G401 (cell line): ENCODE data around the gene IKZF3. TPM values are rescaled to one million over a fixed set of nuclear protein-coding genes. Genes with fewer than 3 reads are reported as not detected.
A peak's percentile ranks its signal among the peaks of the same experiment; 100 is the strongest.
"Not testable (repeated sequence)": the region's sequence is repeated elsewhere in the genome, so short reads cannot be mapped to it uniquely, and the experiment has no call there.

Experiments
- DNase-seq: peaks from one replicate; pipeline ENCODE4 v3.0.0-alpha.2; 2015; ENCODE audit warnings: low spot score
- in situ Hi-C: cut with HindIII; loops from 2 replicates; pipeline ENCODE4 v1.10.0; 2016; ENCODE audit warnings: low sequenced_read_pairs, mixed read lengths
- total RNA-seq: library from RNA; depleted of rRNA; stranded (reverse); fragments of >200 nt; shearing (Covaris generic); gene quantifications from 2 replicates; pipeline ENCODE4 v1.2.3, GENCODE V29; 2014

Gene IKZF3
- total RNA-seq, 1 experiment from 2014 or later, result not detected

DNA sequence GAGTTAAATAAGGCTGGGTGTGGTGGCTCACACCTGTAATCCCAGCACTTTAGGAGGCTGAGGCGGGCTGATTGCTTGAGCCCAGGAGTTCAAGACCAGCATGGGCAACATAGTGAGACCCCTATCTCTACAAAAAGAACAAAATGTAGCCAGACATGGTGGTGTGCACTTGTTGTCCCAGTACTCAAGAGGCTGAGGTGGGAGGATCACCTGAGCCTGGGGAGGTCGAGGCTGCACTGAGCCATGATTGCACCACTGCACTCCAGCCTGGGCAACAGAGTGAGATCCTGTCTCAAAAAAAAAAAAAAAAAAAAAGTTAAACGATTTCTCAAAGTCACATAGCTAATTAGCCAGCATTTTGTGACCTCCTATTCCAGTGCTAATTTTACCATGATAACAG is 99.9 kb downstream of the IKZF3 start:
- DNase-seq, in situ Hi-C loops: not testable (repeated sequence)

DNA sequence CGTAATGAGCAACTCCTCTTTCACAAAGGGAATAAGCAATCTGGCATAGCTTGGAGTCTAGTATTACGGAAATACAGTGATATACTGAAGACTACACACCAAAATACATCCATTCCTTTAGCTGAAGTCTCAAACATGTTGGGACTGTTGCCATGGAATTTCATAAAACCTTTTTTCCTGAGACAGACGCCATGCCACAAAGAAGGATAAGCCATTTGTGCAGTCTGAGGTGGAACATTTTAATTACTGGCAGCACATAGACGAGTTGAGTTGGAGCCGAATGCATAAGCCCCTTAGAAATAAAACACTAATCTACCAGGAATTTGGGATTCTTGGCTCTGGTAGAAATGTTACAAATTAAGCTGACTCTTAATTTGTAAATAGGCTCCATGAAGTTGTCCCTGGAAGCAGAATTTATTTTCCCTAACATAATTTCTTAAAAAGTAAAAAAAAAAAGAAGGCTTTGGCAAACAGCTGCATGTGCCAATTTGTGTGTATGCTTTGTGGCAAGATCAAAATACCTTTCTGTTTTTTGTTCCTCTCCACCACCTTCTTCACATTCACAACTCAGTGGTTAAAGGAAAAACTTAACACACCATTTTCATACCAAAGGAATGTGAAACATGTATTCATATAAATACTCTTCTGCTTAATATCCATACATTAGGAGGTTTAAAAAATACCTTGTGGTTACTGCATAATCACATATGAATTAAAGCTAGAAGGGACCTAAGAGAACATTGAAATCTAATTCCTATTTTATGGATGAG is 100.9 kb downstream of the IKZF3 start:
- DNase-seq, result no peak
- in situ Hi-C loops, result no loop called here

GRCh38 chr17:39761861-39762496 is 102.1 kb downstream of the IKZF3 start:
- DNase-seq, result no peak
- in situ Hi-C loops, result no loop called here

DNA sequence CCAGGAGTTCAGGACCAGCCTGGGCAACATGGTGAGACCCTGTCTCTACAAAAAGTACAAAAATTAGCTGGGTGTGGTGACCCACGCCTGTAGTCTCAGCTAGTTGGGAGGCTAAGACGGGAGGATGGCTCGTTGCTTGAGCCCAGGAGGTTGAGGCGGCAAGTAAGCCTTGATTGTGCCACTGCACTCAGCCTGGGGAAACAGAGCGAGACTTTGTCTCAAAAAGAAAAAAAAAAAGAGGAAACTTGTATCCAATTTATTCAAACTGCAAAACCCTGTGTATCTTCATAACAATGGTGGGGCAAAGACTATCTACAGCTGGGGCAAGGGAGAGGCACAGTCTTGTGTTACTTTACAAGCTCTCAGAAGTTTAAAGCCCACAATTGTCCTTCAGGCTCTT is 104.9 kb downstream of the IKZF3 start:
- in situ Hi-C loops, result no loop called here

DNA sequence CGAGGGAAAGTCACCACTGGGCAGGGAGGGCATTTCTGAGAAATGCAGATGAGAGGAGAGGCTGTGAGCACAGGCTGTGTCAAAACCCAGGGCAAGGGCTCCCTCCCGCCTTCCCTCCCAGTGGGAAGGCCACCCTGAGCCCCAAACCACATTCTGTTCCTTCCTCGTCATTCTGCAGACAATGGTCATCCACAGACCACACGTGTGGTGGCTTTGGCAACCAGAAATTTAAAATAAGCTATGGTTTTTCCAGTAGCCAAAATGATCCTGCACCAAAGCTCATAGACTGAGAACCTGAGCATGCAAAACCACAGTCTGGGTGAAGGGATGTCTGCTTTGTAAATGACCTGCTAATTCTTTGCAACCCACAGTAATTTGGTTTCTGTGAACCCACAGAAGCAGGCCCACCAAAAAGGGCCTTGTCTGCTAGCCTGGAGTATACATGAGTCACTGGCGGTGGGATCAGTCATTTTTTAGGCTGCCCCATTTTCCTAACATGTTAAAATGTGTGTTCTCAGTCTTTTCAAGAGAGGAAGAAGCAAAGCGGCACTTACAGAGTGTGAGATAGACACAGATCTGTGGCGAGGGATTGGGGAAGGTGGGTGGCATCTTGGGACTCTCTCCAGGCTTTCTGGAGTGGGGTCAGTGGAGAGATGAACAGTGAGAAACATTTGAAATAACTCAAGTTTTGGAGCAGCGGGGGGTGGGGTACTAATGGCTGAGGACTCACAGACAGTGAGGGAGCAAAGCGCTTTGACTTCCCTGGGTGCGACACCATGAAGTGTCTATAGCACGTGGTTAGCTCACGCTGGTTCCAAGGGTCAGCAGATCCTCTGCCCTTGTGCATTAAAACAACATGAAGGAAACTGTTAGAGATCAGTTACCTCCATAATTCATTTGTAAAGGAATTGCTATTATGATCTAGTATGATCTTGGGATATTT is 105.9 kb downstream of the IKZF3 start:
- in situ Hi-C loops, result no loop called here
- DNase-seq, result no peak

More for the DNA sequence above, 104.9 kb downstream of the IKZF3 start:
- no peak for DNase-seq

GRCh38 chr17:39757176-39757662 is 106.9 kb downstream of the IKZF3 start:
- no peak for DNase-seq
- in situ Hi-C loops, result no loop called here

DNA sequence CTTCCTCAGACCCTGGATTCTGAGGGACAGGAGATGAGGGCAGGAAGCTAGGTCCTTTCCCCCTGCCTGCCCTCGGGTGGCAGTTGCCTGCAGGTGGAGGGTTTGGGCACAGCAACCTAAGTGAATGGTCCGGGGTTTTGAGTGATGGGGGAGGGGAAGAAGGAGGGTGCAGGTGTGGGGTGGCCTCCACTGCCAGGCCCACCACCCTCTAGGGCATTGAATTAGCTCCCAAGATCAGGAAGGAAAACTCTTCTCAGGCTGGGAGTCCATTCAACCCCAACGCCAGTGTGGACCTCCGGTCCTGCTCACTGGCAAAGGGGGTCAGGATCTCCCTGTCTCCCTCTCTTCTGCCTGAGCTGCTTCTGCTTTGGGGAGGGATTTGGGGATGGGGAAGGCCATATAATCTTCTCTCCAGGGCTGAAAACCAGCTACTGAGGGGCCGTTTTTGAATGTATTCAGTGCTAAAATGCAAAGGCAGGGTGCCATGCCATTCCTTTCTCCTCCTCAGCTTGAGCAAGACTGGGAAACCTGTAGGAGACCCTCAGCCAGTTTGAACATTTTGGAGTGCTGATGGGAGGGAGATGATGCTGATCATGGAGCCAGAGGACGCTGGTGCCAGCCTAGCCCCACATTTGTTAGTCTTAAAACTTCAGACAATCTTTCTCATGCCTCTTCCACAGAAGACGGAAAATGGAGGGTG is 107.6 kb downstream of the IKZF3 start:
- DNase-seq, result no peak
- in situ Hi-C loops, result no loop called here

DNA sequence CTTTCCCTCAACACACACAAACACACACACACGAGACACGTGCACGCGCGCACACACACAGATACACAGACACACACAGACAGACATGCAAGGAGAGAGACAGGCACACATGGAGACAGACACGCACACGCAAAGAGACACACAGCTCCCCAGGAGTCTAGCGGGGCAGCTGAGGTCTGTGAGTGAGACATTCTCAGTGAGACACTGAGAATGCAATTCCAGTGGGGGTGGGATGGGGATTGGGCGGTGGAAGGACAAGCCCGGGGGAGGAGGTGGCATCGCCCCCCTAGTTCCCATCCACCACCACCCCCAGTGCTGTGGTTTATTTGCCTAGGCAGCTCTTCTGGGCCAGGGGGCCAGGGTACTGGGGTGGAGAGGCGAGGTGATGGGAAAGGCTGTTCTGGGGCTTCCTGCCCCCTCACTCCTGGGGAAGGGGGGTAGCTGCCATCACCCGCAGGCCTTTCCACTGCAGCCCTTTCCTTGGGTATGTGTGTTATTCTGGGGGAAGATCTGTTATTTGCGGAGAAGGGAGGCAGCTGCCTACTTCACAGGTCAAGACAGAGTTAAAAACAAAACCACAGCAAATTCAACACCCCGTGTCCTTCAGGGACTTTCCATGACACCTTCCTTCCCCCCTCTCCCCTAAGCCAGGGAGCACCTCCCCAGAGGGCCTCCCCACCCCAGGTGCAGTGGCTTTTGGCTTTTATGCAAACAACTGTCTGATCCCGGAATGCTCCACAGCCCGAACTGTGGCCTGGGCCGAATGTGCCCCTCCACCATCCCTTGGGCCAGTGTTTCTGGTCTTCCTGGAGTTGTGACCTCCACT is 108.3 kb downstream of the IKZF3 start:
- in situ Hi-C loops, result no loop called here
- no peak for DNase-seq

GRCh38 chr17:39754958-39755553 is 109.1 kb downstream of the IKZF3 start:
- in situ Hi-C loops, result no loop called here

GRCh38 chr17:39754161-39754957 is 109.8 kb downstream of the IKZF3 start:
- in situ Hi-C loops, result no loop called here
- DNase-seq, result peak; percentile 68

More at GRCh38 chr17:39754958-39755553, 109.1 kb downstream of the IKZF3 start:
- peak; percentile 21 for DNase-seq

GRCh38 chr17:39753514-39754160 is 110.5 kb downstream of the IKZF3 start:
- in situ Hi-C loops, result no loop called here
- DNase-seq, result no peak

- in situ Hi-C loops, result no loop called here
- no peak for DNase-seq
Measured at GRCh38 chr17:39752241-39752881, 111.8 kb downstream of the IKZF3 start.

DNA sequence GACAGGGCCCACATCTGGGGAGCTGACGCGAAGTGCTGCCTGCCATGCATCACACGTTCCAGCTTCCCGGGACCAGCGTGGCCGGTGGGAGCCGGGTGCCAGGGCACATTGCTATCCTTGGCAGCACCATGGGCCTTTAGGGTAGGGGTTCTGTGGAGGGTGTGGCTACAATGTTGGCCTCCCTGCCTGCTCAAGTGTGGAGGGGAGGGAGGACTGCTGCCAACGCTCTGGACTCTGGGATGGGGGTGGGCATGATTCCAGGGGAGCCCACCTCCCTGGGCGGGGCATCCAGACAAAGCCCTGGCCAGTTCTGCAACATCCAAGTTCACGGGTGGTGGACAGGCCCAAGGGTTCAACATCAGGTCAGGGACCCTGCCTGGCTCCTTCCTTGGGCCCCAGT is 112.5 kb downstream of the IKZF3 start:
- in situ Hi-C loops, result no loop called here
- no peak for DNase-seq

DNA sequence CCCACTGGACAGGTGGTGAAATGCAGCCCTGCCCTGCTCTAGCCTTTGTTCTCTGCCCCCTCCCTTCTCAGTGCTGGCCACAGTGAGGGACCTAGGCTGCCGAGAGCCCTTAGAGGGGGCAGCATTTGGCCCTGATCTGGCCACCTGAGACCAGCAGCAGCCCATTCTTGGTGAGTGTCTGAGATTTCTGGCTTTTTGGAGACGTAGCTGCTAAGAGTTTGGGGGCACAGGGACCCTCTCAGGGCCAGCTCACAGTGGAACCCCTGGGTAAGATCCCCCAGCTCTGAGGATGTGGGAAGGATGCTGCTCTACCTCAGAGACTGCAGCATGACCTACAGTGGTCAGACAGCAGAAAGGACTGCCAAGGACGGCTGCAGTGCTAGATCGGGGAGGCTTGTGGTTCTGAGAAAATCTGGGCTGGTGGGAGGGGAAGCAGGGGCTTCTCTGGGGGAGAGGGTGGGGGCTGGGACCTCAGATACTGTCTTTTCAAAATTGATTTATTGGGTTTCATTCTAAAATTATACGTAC is 113.0 kb downstream of the IKZF3 start:
- in situ Hi-C loops, result no loop called here
- no peak for DNase-seq

DNA sequence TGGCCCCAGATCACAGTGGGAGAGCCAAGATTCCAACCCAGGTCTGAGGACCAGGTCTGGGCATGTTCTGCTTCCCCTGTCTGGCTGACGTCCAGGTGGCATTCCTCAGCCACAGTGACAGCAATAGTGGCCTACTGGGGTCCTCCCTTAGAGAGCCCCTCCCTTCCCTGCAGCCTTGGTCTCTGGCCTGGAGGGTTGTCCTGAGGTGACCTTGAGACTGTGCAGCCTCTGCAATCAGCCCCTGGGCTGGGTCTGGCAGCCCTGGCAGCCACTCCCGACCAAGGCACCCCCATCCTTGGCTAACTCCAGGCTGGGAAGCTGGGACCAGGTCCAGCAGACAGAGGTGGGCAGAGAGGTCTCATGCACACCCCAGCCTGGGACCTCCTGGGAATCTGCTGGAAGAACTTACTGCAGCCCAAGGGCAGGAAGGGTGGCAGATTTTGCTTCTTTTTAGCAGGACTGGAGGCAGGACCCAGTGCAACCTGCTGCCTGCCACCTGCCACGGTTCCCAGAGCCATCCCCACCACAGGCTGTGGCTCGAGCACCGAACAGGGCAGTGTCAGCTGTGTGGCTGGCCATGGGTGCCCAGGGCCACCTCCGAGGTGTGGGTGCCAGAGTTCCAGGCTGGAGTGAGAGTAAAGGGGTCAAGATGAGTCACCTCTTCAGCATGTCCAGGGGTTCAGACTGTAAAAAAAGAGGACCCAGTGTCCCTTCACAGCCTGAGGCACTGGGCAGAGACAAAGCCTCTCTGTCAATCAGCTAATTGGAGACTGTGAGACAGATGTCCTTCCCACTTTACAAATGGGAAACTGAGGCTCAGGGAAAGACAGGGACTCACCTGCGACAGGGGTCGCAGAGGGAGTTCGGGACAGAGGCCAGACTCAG is 113.7 kb downstream of the IKZF3 start:
- DNase-seq, result no peak
- in situ Hi-C loops, result no loop called here
